SJCRH30 (cell line): ENCODE data around the gene ZNF414. TPM values are rescaled to one million over a fixed set of nuclear protein-coding genes. Genes with fewer than 3 reads are reported as not detected.

Source experiments
- DNase-seq, 2 experiments: peaks; one replicate each; pipeline ENCODE4 v3.0.0-alpha.2; 2015 to 2020
- H3K27ac ChIP-seq: fragments of 250-450 bp; sonication (Bioruptor Pico); 2 replicates; pipeline ENCODE4 v1.5.1; 2020; ENCODE audit warnings: mild to moderate bottlenecking, moderate library complexity
- H3K27me3 ChIP-seq: fragments of 250-450 bp; sonication (Bioruptor Pico); 2 replicates; pipeline ENCODE4 v1.5.1; 2020; ENCODE audit warnings: mild to moderate bottlenecking, moderate library complexity
- H3K36me3 ChIP-seq: fragments of 250-450 bp; sonication (Bioruptor Pico); 2 replicates; pipeline ENCODE4 v1.5.1; 2020; ENCODE audit warnings: mild to moderate bottlenecking, moderate library complexity
- H3K4me1 ChIP-seq: fragments of 250-450 bp; sonication (Bioruptor Pico); 2 replicates; pipeline ENCODE4 v1.5.1; 2020; ENCODE audit warnings: mild to moderate bottlenecking, moderate library complexity
- H3K4me3 ChIP-seq: fragments of 250-450 bp; sonication (Bioruptor Pico); 2 replicates; pipeline ENCODE4 v1.5.1; 2020; ENCODE audit warnings: mild to moderate bottlenecking, moderate library complexity
- H3K9me3 ChIP-seq: fragments of 250-450 bp; sonication (Bioruptor Pico); replicated peaks from 2 replicates; pipeline ENCODE4 v1.5.1; 2020; ENCODE audit warnings: mild to moderate bottlenecking, moderate library complexity
- total RNA-seq: library from RNA; depleted of rRNA; stranded (reverse); fragments of >200 nt; shearing (Covaris generic); gene quantifications from 2 replicates; pipeline ENCODE4 v1.2.3, GENCODE V29; 2014; rRNA removed

Gene ZNF414
- total RNA-seq, 1 experiment from 2014 or later: 4.7 TPM

GRCh38 chr19:8473648-8474476, 40.1 kb downstream of the ZNF414 start:
- no peak overlapping the region for H3K27ac ChIP-seq
- peaks cover 77% of the 10 kb centered on the region for H3K36me3 ChIP-seq
- H3K4me3 ChIP-seq: no peak overlapping the region
- no peaks in the 10 kb centered on the region for H3K4me1 ChIP-seq
- H3K9me3 ChIP-seq: no peaks in the 10 kb centered on the region
- H3K27me3 ChIP-seq: no peaks in the 10 kb centered on the region
- no peak for DNase-seq

DNA sequence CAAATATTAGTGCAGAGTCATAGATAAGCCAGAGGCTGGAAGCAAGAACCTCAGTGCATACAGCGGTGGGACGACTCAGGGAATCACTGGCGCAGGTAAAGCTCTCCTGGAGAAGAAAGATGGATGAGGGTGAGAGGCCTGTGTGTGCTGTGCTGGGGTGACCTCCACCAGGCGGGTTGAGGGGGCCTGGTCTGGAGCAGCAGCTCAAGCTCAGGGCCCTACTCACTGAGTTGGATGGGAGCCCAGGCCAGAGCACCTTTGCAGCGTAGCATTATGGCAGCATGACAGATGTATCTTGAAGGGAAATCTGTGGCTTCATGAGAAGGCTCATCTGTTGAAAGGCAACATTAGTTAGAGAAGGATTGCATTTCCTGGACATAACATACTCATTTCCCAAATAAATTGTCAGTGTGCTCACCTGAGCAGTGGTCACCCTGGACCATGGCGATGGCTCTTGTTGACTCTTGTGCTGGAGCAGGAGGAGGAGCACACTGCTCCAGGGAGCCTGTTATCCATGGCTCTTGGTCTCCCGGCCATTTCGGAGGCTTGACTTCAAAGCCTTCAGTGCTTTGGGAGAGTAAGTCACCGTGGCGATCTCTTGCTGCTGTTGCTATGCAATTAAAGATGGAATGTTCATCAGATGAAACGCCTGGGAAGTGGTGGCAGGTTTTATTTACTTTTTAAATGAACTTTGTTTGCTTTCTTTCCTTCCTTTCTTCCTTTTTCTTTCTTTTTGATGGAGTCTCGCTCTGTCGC, 44.2 kb downstream of the ZNF414 start:
- Histone ChIP-seq H3K36me3 (peaks cover 95% of the 10 kb centered on the region), H3K4me3 (no peak overlapping the region), H3K4me1 (no peaks in the 10 kb centered on the region), H3K27me3 (no peaks in the 10 kb centered on the region), H3K27ac (no peak overlapping the region), H3K9me3 (no peaks in the 10 kb centered on the region)
- DNase-seq: no peak

- no peaks in the 10 kb centered on the region for H3K4me1 ChIP-seq
- no peaks in the 10 kb centered on the region for H3K9me3 ChIP-seq
- H3K4me3 ChIP-seq: no peak overlapping the region
- H3K27me3 ChIP-seq: no peaks in the 10 kb centered on the region
- H3K36me3 ChIP-seq: peaks cover 95% of the 10 kb centered on the region
- DNase-seq: no peak
- no peak overlapping the region for H3K27ac ChIP-seq
Measured at GRCh38 chr19:8468761-8469373, 45.1 kb downstream of the ZNF414 start.

DNA sequence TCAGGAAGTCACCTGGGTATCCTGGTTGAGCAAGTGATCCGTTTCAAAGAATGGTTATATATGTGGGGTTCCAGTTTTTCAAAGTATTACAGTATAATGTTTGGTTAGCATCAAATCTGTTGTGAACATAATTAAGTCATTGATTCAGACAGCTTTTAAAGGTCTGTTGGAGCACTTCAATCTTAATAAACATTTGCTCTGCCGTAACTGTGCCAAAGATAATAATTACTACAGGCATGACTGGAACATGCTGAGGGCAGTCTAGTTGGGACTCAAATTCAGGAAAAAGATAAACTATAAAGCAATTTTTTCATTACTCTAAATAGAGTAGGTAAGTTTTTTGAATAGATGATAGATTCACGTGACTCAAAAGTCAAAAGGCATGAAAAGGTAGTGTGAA, 45.8 kb downstream of the ZNF414 start:
- H3K27me3 ChIP-seq: no peaks in the 10 kb centered on the region
- peaks cover 97% of the 10 kb centered on the region for H3K36me3 ChIP-seq
- no peak overlapping the region for H3K4me3 ChIP-seq
- no peaks in the 10 kb centered on the region for H3K9me3 ChIP-seq
- H3K4me1 ChIP-seq: no peaks in the 10 kb centered on the region
- DNase-seq: no peak
- H3K27ac ChIP-seq: no peak overlapping the region

GRCh38 chr19:8466018-8466417, 47.9 kb downstream of the ZNF414 start:
- Histone ChIP-seq H3K4me3 (no peak overlapping the region), H3K9me3 (no peaks in the 10 kb centered on the region), H3K36me3 (peaks cover 89% of the 10 kb centered on the region), H3K27me3 (no peaks in the 10 kb centered on the region), H3K27ac (no peak overlapping the region), H3K4me1 (peaks cover 7% of the 10 kb centered on the region)
- no peak for DNase-seq

DNA sequence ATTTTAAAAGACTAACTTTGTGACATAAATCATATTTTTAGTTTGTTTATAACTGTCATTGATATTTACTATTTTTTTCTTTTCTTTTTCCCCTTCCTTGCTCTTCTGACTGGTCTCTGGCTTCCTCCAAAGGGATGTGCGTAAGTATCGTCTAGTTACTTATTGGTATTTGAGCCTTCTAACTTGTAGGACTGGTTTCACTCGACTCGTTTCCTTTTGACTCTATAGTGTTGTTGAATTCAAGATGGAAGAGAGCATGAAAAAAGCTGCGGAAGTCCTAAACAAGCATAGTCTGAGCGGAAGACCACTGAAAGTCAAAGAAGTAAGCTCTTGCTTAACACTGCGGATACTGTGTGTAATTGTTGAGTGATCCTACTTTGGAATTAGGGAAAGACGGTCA, 50.6 kb downstream of the ZNF414 start:
- H3K27me3 ChIP-seq: no peaks in the 10 kb centered on the region
- DNase-seq: no peak
- H3K4me1 ChIP-seq: peaks cover 33% of the 10 kb centered on the region
- H3K9me3 ChIP-seq: no peaks in the 10 kb centered on the region
- peaks cover 69% of the 10 kb centered on the region for H3K36me3 ChIP-seq
- no peak overlapping the region for H3K27ac ChIP-seq
- no peak overlapping the region for H3K4me3 ChIP-seq

DNA sequence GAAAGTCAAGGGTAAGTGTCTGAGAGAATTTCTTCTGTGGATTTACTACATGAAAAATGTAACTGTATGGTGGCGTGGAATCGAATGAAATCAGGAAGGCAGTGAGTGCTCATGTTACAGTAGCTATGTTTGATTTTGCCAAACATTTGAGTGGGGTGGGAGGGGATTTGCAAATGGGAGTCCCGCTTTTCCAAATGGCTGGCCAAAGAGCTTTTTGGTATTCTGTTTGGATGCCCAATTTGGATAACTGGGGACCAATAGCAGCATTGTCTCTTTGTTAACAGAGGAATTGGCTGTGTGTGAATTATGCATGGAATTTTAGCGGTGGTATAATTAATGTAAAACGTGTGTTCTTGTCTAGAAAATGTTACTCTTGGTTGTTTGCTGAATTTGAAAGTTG, 51.4 kb downstream of the ZNF414 start:
- Histone ChIP-seq H3K27me3 (no peaks in the 10 kb centered on the region), H3K27ac (no peak overlapping the region), H3K9me3 (no peaks in the 10 kb centered on the region), H3K4me3 (no peak overlapping the region), H3K36me3 (peaks cover 66% of the 10 kb centered on the region), H3K4me1 (peaks cover 34% of the 10 kb centered on the region)
- no peak for DNase-seq

- Histone ChIP-seq H3K9me3 (no peaks in the 10 kb centered on the region), H3K4me1 (peaks cover 34% of the 10 kb centered on the region), H3K27me3 (no peaks in the 10 kb centered on the region), H3K27ac (no peak overlapping the region), H3K36me3 (peaks cover 66% of the 10 kb centered on the region), H3K4me3 (no peak overlapping the region)
- DNase-seq: no peak
Measured at GRCh38 chr19:8461891-8462290, 52.1 kb downstream of the ZNF414 start.

DNA sequence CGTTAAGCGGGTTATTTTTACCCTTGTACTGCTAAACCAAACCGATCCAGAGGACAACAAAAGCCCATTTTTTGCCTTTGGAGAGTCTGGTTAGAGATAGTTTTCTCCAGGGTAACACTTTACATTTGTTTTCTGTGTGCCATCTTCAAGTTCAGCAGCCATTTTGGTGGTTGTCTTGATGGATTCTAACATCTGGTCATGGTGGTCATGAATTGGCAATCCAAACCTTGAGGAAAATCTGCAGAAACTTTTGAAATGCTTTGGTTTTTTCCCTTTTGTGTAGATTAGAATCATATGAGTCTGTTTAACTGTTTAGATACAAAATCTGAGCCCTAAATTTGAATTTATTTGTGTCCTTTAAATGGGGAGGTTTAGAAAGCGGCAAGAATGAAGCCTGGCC, 52.6 kb downstream of the ZNF414 start:
- peaks cover 34% of the 10 kb centered on the region for H3K4me1 ChIP-seq
- peaks cover 64% of the 10 kb centered on the region for H3K36me3 ChIP-seq
- H3K9me3 ChIP-seq: no peaks in the 10 kb centered on the region
- DNase-seq: peak in 1 of 2 experiments; percentile 65
- H3K27me3 ChIP-seq: no peaks in the 10 kb centered on the region
- H3K4me3 ChIP-seq: no peak overlapping the region
- H3K27ac ChIP-seq: peak overlapping the region; percentile 45

DNA sequence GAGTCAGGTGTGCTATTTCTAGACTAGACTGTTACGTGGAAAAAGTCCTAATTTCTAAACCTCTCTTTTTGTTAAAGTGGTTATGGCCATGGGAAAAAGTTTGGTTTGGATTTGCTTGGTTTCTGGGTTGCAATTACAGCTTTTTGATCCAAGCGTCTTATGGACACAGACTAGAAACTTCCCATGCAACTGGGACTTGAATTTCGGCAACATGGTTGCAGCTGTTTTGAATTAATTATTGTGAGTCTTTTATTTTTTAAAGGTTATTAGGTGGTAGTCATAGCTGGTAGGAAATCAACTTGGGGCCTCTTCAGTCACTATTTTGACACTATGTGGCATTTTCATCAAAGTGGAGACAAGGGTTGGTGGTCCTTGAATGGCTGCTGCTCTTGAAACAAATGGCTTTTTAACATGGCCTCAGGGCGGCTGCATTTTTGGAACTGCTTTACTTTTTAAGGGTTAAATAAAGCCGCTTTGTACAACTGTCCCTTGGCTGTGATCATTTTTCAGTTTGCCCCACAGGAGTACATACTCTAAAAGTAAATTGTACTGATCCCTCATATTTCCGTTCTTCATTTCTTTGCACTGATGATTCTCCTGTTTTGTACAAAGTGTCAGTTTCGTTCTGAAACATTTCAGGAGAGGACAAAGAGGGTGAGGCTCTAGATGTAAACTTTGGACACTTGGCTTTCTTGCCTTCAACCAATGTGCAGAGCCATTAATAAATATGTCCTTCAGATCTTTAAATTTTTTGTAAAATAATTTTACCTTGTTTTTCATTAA, 53.3 kb downstream of the ZNF414 start:
- Histone ChIP-seq H3K4me3 (no peak overlapping the region), H3K27me3 (no peaks in the 10 kb centered on the region), H3K9me3 (no peaks in the 10 kb centered on the region), H3K27ac (peak overlapping the region; percentile 45), H3K4me1 (peaks cover 34% of the 10 kb centered on the region), H3K36me3 (peaks cover 63% of the 10 kb centered on the region)
- peak in 1 of 2 experiments; percentile 37 for DNase-seq

Other genes starting within 250 kb of the ZNF414 start
- gene CD320, start 205.8 kb downstream of the ZNF414 start, total RNA-seq: 44.2 and 49.4 TPM in 2 replicates
- gene NDUFA7, start 192.8 kb downstream of the ZNF414 start, total RNA-seq: 25.6 and 40.7 TPM in 2 replicates
- gene RPS28, start 192.7 kb downstream of the ZNF414 start, total RNA-seq: 651 and 901 TPM in 2 replicates
- 0.04 TPM in 1 of 2 replicates, not detected in the other for gene KANK3, start 170.9 kb downstream of the ZNF414 start, total RNA-seq
- gene ANGPTL4, start 150.0 kb downstream of the ZNF414 start, total RNA-seq: 0.10 and 0.59 TPM in 2 replicates
- 15.9 and 17.7 TPM in 2 replicates for gene RAB11B, start 123.8 kb downstream of the ZNF414 start, total RNA-seq
- gene MARCHF2, start 100.9 kb downstream of the ZNF414 start, total RNA-seq: 0.55 and 2.8 TPM in 2 replicates
- gene HNRNPM, start 69.2 kb downstream of the ZNF414 start, total RNA-seq: 191 and 195 TPM in 2 replicates
- gene PRAM1, start 11.5 kb downstream of the ZNF414 start, total RNA-seq: not detected in 2 replicates
- 0.04 TPM in 1 of 2 replicates, not detected in the other for gene MYO1F, start 63.3 kb upstream of the ZNF414 start, total RNA-seq
- gene ADAMTS10, start 96.5 kb upstream of the ZNF414 start, total RNA-seq: not detected in 2 replicates
- gene NFILZ, start 116.5 kb upstream of the ZNF414 start, total RNA-seq: not detected in 2 replicates
- not detected in 2 replicates for gene ACTL9, start 184.6 kb upstream of the ZNF414 start, total RNA-seq
- not detected in 2 replicates for gene OR2Z1, start 207.5 kb upstream of the ZNF414 start, total RNA-seq